Stomach (tissue), 9 donors: Measurements from ENCODE around the gene ALK. TPM values are rescaled to one million over a fixed set of nuclear protein-coding genes. Genes with fewer than 3 reads are reported as not detected.
A peak's percentile ranks its signal among the peaks of the same experiment; 100 is the strongest.

Source experiments
- DNase-seq, 2 donors: peaks; one replicate each; pipeline versions ENCODE4 v3.0.0 to v3.0.0-alpha.2; 2013 to 2019
- H3K27ac ChIP-seq, 5 donors: fragments of 200-600 bp in 4 of 5; sonication (generic) in 4 of 5; one replicate each; pipeline ENCODE4 v1.5.1; 2013 to 2019; ENCODE audit warnings: mild to moderate bottlenecking in 1 of 5, moderate library complexity in 1 of 5
- H3K27me3 ChIP-seq, 3 donors: fragments of 200-600 bp; sonication (generic); one replicate each; pipeline ENCODE4 v1.5.1; 2017 to 2019; ENCODE audit warnings: mixed run types in 1 of 3
- H3K36me3 ChIP-seq, 4 donors: fragments of 200-600 bp; sonication (generic); 1 replicate in 3 of 4; 2 replicates in 1 of 4; pipeline ENCODE4 v1.5.1; 2016 to 2019
- H3K4me1 ChIP-seq, 4 donors: fragments of 200-600 bp; sonication (generic); one replicate each; pipeline ENCODE4 v1.5.1; 2016 to 2019
- H3K4me3 ChIP-seq, 4 donors: fragments of 200-600 bp; sonication (generic) in 3 of 4; one replicate each; pipeline ENCODE4 v1.5.1; 2016 to 2019; ENCODE audit warnings: mild to moderate bottlenecking in 1 of 4
- H3K9me3 ChIP-seq, 4 donors: fragments of 200-600 bp; sonication (generic); one replicate each; pipeline ENCODE4 v1.5.1; 2016 to 2019
- EP300 ChIP-seq: sonication (generic); formaldehyde crosslinking; IDR thresholded peaks from one replicate; pipeline ENCODE4 v1.6.1; 2017; ENCODE audit warnings: antibody characterized with exemption
- POLR2A ChIP-seq, 4 donors: fragments of 450-650 bp; IDR thresholded peaks; one replicate each; pipeline ENCODE4 v1.6.1; 2016; ENCODE audit warnings: antibody characterized with exemption in 4 of 4, control low read depth in 2 of 4, mild to moderate bottlenecking in 1 of 4, moderate library complexity in 1 of 4
- POLR2AphosphoS5 ChIP-seq, 3 donors: sonication (generic); formaldehyde crosslinking; IDR thresholded peaks; one replicate each; pipeline ENCODE4 v1.6.1; 2016; ENCODE audit warnings: antibody characterized with exemption in 3 of 3
- WGBS, 5 donors: extraction: QIAGEN DNeasy Blood & Tissue Kit in 3 of 5; methylation state at CpG; one replicate each; pipeline versions ENCODE4 v1.1.5 to v1.1.7; 2013 to 2018; 5-methylcytosine and 5-hydroxymethylcytosine counted together
- intact Hi-C: fragments of 100-400 bp; cut with DNase I; formaldehyde crosslinking; loops from one replicate; pipeline ENCODE4 v1.15.1; 2023; ENCODE audit warnings: low total_unique reads
- polyA plus RNA-seq, 3 donors: library from polyadenylated mRNA; stranded (reverse); fragments of 200-250 nt; gene quantifications; one replicate each; pipeline ENCODE4 v1.2.3, GENCODE V29; 2013
- total RNA-seq, 5 donors: library from RNA; depleted of rRNA; stranded (reverse); fragments of >200 nt; gene quantifications; one replicate each; pipeline versions ENCODE4 v1.1.0 to v1.2.3, GENCODE V29; 2014 to 2016
- TF ChIP-seq, protein P1 (sequence below), 7 experiments: fragments of 450-650 bp in 4 of 7; fragments of 200-600 bp in 3 of 7; sonication (generic) in 3 of 7; IDR thresholded peaks; one replicate each; pipeline ENCODE4 v1.5.1; 2016 to 2019; ENCODE audit warnings: antibody characterized with exemption in 7 of 7, control low read depth in 2 of 7, mild to moderate bottlenecking in 1 of 7
- donor health status: healthy with polysubstance abuse.
- donor health status: Bipolar disorder and iron deficiency.
- donor health status: healthy.

The ALK gene
- total and polyA plus RNA-seq, 8 donors = 0.13 to 0.92 TPM; not detected in 6

DNA sequence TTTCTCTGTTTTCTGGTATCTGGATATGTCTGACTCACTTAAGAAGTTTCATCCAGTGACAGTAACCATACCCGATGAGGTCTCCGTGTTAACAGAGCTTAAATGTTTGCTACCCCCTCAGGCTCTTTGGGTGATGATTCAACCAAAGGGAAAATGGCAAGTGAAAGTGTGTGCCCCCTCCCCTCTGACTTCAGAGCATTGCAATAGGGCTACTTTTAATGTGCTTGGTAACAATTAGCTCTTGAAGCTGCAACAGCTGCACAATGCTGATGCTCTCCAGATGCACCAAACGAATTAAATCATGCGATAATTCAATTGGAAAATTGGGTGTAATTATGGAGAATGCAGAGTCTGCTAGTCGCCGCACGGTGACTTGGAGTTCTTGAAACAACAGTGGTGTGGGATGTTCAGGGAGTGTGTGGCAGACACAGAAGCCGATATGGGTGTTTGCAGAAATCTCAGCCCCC lies 270.7 kb downstream of the ALK start:
- intact Hi-C loops = no loop called here
- Histone ChIP-seq H3K4me1 (no peaks in the 10 kb centered on the region), H3K27ac (no peak overlapping the region), H3K4me3 (no peak overlapping the region), H3K36me3 (no peaks in the 10 kb centered on the region), H3K27me3 (no peaks in the 10 kb centered on the region), H3K9me3 (peaks cover 3 to 18% (median 13%) of the 10 kb centered on the region in 4 donors)
- DNase-seq = peak in 1 of 2 donors; percentile 53
- WGBS, 5 donors = 82 to 85% (median 84%) methylated on average over 8 of the region's 8 CpGs
- TF ChIP-seq POLR2AphosphoS5 (IDR thresholded peaks at IDR 0.05) (no peak), EP300 (no peak), POLR2A (IDR thresholded peaks at IDR 0.05) (no peak)
- TF ChIP-seq, protein P1, sequence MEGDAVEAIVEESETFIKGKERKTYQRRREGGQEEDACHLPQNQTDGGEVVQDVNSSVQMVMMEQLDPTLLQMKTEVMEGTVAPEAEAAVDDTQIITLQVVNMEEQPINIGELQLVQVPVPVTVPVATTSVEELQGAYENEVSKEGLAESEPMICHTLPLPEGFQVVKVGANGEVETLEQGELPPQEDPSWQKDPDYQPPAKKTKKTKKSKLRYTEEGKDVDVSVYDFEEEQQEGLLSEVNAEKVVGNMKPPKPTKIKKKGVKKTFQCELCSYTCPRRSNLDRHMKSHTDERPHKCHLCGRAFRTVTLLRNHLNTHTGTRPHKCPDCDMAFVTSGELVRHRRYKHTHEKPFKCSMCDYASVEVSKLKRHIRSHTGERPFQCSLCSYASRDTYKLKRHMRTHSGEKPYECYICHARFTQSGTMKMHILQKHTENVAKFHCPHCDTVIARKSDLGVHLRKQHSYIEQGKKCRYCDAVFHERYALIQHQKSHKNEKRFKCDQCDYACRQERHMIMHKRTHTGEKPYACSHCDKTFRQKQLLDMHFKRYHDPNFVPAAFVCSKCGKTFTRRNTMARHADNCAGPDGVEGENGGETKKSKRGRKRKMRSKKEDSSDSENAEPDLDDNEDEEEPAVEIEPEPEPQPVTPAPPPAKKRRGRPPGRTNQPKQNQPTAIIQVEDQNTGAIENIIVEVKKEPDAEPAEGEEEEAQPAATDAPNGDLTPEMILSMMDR (IDR thresholded peaks at IDR 0.05) = no peak

DNA sequence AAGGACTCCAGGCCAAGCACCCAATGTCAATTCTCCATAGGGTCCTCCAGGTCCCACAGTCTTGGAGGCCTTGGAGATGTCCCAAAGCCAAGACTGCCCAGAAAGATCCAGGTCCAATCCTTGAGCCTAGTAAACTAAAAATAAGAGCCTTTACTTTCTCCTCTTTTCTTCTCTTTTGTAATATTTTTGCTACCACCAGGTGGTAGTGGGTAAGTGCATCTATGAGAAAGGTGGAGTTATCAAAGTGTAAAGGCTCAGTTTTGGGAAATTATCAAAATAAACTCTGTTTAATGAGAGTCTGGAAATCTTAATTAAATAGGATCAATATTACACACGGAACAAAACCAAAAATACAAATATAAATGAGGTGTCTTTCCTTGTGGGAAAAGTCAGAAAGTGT lies 276.4 kb downstream of the ALK start:
- no peaks in the 10 kb centered on the region for H3K4me1 ChIP-seq
- DNase-seq = no peak
- H3K9me3 ChIP-seq = peaks cover 3 to 18% (median 12%) of the 10 kb centered on the region in 4 donors
- intact Hi-C loops = no loop called here
- no peak overlapping the region for H3K4me3 ChIP-seq
- H3K36me3 ChIP-seq = no peaks in the 10 kb centered on the region
- H3K27ac ChIP-seq = no peak overlapping the region
- WGBS, 5 donors = 56 to 76% (median 63%) methylated on average over 1 of the region's 1 CpG
- no peak for TF ChIP-seq POLR2A (IDR thresholded peaks at IDR 0.05)
- TF ChIP-seq POLR2AphosphoS5 (IDR thresholded peaks at IDR 0.05) = no peak
- TF ChIP-seq, protein P1 (IDR thresholded peaks at IDR 0.05) = no peak
- no peak for TF ChIP-seq EP300
- H3K27me3 ChIP-seq = no peaks in the 10 kb centered on the region

DNA sequence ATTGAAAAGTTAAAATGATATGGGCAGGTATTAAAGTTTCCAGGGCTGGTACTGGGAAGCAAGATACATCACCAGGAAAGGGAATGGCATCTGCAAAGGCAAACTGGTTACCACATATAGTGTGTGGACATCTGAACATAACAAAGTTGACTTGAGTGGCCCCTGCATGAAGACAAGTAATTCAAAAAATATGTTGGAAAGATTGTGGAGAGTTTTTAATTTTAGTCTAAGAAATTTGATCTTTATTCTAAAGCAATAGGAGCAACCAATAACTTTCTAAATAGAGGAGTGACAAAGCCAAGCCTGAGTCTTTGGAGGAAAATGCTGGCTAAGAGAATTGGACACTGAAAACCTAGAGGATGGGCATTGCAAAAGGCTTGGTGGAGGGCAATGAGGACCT lies 278.2 kb downstream of the ALK start:
- Histone ChIP-seq H3K9me3 (peaks cover 0 to 3% (median 0%) of the 10 kb centered on the region in 4 donors), H3K4me3 (no peak overlapping the region)
- TF ChIP-seq POLR2A (IDR thresholded peaks at IDR 0.05) = no peak
- no peak for TF ChIP-seq EP300
- TF ChIP-seq POLR2AphosphoS5 (IDR thresholded peaks at IDR 0.05) = no peak
- TF ChIP-seq, protein P1 (IDR thresholded peaks at IDR 0.05) = no peak

DNA sequence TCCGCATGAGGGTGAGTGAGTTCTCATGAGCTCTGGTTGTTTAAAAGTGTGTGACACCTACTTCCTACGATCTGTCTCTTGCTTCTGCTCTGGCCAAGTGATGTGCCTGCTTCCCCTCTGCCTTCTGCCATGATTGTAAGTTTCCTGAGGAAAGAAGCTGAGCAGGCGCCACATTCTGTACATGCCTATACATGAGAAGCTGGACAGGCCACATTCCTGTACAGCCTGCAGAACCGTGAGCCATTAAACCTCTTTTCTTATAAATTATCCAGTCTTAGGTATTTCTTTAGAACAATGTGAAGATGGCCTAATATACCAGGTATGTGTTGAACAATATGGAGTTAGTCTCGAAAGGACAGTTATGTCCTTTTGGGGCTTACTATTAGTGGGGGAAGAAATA lies 281.0 kb downstream of the ALK start:
- no peak overlapping the region for H3K27ac ChIP-seq
- intact Hi-C loops = no loop called here
- H3K27me3 ChIP-seq = no peaks in the 10 kb centered on the region
- no peaks in the 10 kb centered on the region for H3K4me1 ChIP-seq
- TF ChIP-seq, protein P1 (IDR thresholded peaks at IDR 0.05) = no peak
- TF ChIP-seq EP300 (no peak), POLR2AphosphoS5 (IDR thresholded peaks at IDR 0.05) (no peak), POLR2A (IDR thresholded peaks at IDR 0.05) (no peak)
- DNase-seq = no peak
- H3K36me3 ChIP-seq = no peaks in the 10 kb centered on the region
- 69 to 87% (median 75%) methylated on average over 5 of the region's 5 CpGs for WGBS, 5 donors
- no peaks in the 10 kb centered on the region for H3K9me3 ChIP-seq
- no peak overlapping the region for H3K4me3 ChIP-seq

More for the DNA sequence above, 278.2 kb downstream of the ALK start:
- Histone ChIP-seq H3K27me3 (no peaks in the 10 kb centered on the region), H3K36me3 (no peaks in the 10 kb centered on the region), H3K4me1 (no peaks in the 10 kb centered on the region), H3K27ac (no peak overlapping the region)
- intact Hi-C loops = no loop called here
- DNase-seq = no peak
